ENCODE data around the gene KRTAP5-5.
"Not testable (repeated sequence)": the region's sequence is repeated elsewhere in the genome, so short reads cannot be mapped to it uniquely, and the experiment has no call there.

KRTAP5-5 gene

GRCh38 chr11:1607156-1607845 lies 22.3 kb upstream of the KRTAP5-5 start:
- not testable (repeated sequence) for DNase-seq (ENCODE audit: low spot score)

DNA sequence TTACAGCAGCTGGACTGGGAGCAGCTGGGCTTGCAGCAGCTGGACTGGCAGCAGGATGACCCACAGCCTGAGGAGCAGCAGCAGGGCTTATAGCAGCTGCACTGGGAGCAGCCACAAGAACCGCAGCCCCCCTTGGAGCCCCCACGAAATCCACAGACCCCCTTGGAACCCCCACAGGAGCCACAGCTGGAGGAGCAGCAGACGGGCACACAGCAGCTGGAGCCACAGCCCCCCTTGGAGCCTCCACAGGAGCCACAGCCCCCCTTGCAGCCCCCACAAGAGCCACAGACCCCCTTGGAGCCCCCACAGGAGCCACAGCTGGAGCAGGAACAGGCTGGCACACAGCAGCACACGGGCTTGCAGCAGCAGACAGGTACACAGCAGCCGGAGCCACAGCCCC lies 21.7 kb upstream of the KRTAP5-5 start:
- DNase-seq (ENCODE audit: low spot score): not testable (repeated sequence)

GRCh38 chr11:1608363-1608762 lies 21.2 kb upstream of the KRTAP5-5 start, which contains the start of gene KRTAP5-3:
KRTAP5-3 (minus strand) TSS chr11:1608463; CDS start chr11:1608385, 78 bp downstream.
- no peak for DNase-seq (ENCODE audit: low spot score)

GRCh38 chr11:1618231-1618630 lies 11.3 kb upstream of the KRTAP5-5 start:
- no peak for DNase-seq (ENCODE audit: low spot score)

- peak; percentile 12 for DNase-seq (ENCODE audit: low spot score)
Observed at GRCh38 chr11:1619449-1619848, 10.1 kb upstream of the KRTAP5-5 start.

DNA sequence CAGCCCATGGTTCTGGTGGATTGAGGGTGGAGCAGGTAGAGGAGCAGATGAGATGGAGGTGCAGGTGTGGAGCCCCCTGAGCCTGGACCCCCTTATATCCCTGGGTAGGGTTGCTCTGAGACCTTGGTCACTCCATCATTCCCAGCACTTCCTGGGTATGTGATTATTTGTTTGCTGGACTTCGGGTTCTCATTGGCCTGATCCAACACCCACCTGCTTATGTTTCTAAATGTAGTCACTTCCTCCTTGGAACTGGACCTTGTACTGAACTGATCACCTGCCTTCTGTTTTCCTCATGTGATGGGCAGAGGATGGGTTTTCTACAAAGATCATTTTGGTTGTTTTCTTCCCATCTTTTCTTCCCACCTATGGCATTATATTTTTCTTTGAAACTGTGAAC lies 7.5 kb upstream of the KRTAP5-5 start, which contains the start of gene KRTAP5-4:
Gene KRTAP5-4 (minus strand): TSS at position 53 of the 400 bp plus-strand sequence. CDS start 45 bp downstream, at position 8.
- no peak for DNase-seq (ENCODE audit: low spot score)

GRCh38 chr11:1623716-1624115 lies 5.9 kb upstream of the KRTAP5-5 start:
- DNase-seq (ENCODE audit: low spot score): no peak

DNA sequence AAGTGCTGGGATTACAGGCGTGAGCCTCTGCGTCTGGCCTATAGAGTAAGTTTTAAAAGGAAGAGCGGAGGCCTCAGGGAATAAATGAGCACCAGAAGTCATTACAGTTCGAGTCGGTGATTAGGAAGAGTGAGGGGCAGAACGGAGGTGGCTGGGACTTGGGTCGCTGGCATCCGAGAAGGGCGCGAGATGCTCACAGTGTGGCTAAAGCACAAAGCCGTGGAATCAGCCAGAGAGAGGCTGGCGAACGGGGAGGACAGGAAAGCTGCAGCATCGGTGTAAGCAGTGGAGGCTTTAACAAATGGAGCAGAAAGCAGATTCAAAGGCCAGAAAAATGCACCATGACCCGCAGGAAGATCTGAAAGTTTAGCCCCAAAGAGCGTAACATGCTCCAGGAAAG lies 5.0 kb upstream of the KRTAP5-5 start:
- no peak for DNase-seq (ENCODE audit: low spot score)

GRCh38 chr11:1625541-1625940 lies 4.0 kb upstream of the KRTAP5-5 start:
- DNase-seq (ENCODE audit: low spot score): no peak

- peak; percentile 64 for DNase-seq (ENCODE audit: low spot score)
Observed at GRCh38 chr11:1628506-1629325, 859 bp upstream of the KRTAP5-5 start.

- no peak for DNase-seq (ENCODE audit: low spot score)
Observed at GRCh38 chr11:1630271-1630670, 696 bp downstream of the KRTAP5-5 start.

DNA sequence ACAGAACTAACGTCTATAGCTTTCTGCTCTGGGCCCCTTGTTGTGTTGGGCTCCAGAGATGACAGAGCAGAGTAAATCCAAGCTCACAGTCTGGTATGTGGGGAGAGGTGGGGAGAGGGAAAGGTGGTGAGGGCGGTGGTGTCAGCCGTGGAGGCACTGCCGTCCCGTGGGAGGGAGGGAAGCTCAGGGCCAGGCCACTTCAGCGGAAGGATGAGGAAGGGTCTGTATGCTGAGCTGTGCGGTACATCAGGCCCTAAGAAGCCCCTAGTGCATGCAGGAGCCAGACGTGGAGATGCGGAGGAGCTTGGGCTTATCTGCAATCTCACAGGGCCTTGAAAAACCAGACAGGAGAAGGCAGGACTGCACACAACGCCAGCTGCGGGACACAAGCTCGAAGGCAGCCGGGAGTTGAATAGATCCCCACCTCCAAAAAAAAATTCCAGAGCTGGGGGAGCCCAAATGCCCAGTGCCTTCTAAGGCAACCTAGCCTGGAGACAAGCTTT lies 1.5 kb downstream of the KRTAP5-5 start:
- DNase-seq (ENCODE audit: low spot score): no peak

GRCh38 chr11:1632053-1632714 lies 2.6 kb downstream of the KRTAP5-5 start:
- no peak for DNase-seq (ENCODE audit: low spot score)

GRCh38 chr11:1633864-1634263 lies 4.3 kb downstream of the KRTAP5-5 start:
- no peak for DNase-seq (ENCODE audit: low spot score)

DNA sequence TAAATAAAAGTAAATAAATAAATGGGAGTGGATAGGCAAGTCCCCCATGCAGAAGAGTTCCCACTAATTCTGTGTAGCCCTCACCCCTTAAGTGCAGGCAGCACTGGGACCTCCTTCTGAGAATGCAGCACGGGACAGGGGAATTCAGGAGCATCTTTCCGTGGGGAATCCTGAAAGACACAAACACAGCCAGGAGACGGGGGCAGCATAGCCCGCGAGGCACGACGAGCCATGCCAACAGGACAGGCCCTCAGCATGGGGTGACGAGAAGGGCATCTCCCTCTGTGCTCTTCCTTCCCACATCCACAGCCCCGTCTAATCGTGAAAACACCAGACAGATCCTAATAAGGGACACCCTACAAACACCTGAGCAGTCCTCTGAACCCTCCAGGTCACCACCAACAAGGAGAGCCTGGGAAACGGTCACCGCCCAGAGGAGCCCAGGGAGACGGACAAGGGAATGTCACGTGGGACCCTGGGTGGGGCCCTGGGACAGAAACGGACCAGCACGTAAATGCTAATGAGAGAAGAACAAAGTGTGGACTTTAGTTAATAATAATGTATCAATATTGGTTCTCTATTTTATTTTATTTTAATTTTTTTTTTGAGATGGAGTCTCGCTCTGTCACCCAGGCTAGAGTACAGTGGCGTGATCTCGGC lies 6.8 kb downstream of the KRTAP5-5 start:
- no peak for DNase-seq (ENCODE audit: low spot score)

DNA sequence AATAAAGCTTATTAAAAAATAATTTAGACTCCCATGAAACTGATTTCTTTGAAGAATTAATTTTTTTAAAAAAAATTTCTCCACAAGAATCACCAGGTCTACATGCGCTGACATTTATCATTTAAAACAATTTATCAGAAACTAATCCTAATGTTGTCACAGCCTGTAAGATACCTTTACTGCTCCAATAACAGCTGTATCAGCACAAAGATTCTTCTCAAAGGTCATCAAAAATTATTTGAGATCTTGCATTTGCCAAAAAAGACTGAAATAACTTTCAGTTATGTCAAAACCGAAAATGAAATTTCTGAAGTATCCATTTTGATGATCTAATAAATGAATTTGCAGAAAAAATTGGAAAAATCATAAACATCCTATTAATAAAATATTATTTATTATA lies 8.1 kb downstream of the KRTAP5-5 start:
- no peak for DNase-seq (ENCODE audit: low spot score)

DNA sequence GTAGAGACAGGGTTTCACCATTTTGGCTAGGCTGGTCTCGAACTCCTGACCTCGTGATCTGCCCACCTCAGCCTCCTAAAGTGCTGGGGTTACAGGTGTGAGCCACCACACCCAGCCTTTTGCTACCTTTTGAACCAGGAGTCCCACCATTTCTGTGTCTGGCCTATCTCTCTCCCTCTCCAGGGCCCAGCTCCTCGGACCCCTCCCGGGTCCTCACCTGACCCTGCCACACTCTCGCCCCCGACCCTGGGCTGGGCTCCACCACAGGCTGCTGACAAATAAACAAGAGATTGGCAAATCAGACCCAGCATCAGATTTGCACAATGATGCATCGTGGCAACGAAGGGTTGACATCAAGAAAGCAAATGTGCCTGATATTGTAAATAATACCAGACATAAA lies 8.8 kb downstream of the KRTAP5-5 start:
- DNase-seq (ENCODE audit: low spot score): no peak

- no peak for DNase-seq (ENCODE audit: low spot score)
Observed at GRCh38 chr11:1639102-1639620, 9.6 kb downstream of the KRTAP5-5 start.

DNA sequence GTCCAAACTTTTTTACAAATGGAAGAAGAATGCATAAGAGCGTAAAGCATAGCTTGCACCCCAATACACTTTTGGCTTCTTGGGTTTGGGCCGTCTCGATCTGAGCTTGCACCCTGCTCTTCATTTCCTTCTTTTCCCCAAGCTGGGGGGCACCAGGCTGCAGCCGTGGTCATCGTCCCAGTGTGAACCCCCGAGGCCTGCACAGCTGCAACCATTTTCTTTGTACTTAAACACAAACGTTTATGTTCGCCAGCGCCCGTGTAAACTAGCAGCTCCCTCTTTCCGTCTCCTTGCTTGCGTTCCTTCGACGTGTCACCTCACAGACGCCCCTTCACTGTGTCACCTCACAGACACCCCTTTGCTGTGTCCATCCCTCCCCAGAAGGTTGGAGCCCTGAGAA lies 10.1 kb downstream of the KRTAP5-5 start:
- no peak for DNase-seq (ENCODE audit: low spot score)

DNA sequence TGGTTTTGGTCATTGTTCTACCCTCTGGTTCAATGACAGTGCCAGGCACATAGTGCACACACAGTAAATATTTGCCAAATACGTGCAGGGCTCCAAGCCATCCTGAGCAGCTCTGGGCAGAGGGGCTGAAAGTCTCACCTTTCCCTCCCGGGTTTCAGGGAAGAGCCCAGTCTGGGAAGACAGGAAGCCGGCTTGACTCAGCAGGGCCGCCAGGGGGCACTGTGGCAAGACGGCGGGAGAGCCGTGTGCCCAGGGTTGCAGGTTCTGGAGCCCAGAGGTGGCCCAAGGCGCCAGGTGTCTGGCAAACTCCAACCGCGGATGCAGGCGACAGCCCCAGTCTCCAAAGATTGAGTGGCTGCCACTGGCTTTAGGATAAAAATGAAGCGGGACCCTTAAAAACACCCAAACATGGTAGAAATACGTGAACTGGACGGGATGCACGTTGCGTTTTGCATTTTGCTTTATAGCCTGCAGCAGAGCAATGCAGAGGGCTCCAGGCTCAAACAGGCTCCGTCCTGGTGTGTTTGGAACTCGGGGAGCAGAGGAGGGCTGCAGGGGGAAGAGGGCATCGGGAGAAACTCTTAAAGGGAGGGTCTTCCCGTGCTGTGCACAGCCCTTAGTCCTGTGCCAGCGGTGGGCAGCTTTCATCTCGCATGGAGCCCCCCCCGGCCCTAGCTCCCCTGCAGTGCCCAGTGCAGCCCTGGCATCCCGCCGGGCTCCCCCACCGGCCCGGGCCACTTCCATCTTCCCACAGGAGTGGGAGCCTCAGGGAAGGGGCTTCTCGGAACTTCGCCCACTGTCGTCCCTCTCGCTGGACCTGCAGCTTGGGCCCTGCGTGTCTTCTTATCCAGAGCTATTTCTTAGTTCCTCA lies 10.7 kb downstream of the KRTAP5-5 start:
- DNase-seq (ENCODE audit: low spot score): no peak

GRCh38 chr11:1641096-1641495 lies 11.5 kb downstream of the KRTAP5-5 start:
- DNase-seq (ENCODE audit: low spot score): no peak
